Lower leg skin (tissue), 3 donors: ENCODE results near the gene DECR2.

ENCODE experiments used
- POLR2A ChIP-seq, 2 donors: fragments of 450-650 bp; IDR thresholded peaks; one replicate each; pipeline ENCODE4 v1.6.1; 2016 to 2017; ENCODE audit warnings: antibody characterized with exemption in 2 of 2, mild to moderate bottlenecking in 1 of 2, moderate library complexity in 1 of 2
- TF ChIP-seq, protein P1 (sequence below), 3 donors: fragments of 450-650 bp; IDR thresholded peaks; one replicate each; pipeline ENCODE4 v1.5.1; 2016; ENCODE audit warnings: antibody characterized with exemption in 3 of 3, mild to moderate bottlenecking in 3 of 3, moderate library complexity in 2 of 3

DNA sequence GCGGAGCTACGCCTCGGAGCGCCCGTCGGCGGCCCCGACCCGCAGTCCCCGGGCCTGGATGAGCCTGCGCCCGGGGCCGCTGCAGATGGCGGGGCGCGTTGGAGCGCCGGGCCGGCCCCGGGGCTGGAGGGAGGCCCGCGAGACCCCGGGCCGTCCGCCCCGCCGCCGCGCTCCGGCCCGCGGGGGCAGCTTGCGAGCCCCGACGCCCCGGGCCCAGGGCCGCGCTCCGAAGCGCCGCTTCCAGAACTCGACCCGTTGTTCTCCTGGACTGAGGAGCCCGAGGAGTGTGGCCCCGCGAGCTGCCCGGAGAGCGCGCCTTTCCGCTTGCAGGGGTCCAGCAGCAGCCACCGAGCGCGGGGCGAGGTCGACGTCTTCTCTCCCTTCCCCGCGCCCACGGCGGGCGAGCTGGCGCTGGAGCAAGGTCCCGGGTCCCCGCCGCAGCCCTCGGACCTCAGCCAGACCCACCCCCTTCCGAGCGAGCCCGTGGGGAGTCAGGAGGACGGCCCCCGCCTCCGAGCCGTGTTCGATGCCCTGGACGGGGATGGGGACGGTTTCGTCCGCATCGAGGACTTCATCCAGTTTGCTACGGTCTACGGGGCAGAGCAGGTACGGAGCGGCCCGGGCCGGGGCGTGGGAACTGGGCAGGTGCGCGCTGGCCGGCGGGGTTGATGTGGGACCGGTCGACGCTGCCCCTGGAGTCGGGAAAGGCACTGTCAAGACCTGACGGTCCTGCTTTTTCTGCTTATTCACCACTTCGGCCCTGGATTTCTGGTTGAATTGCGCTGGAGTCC, 24.6 kb downstream of the DECR2 start:
- TF ChIP-seq POLR2A (IDR thresholded peaks at IDR 0.05): no peak
- TF ChIP-seq, protein P1, sequence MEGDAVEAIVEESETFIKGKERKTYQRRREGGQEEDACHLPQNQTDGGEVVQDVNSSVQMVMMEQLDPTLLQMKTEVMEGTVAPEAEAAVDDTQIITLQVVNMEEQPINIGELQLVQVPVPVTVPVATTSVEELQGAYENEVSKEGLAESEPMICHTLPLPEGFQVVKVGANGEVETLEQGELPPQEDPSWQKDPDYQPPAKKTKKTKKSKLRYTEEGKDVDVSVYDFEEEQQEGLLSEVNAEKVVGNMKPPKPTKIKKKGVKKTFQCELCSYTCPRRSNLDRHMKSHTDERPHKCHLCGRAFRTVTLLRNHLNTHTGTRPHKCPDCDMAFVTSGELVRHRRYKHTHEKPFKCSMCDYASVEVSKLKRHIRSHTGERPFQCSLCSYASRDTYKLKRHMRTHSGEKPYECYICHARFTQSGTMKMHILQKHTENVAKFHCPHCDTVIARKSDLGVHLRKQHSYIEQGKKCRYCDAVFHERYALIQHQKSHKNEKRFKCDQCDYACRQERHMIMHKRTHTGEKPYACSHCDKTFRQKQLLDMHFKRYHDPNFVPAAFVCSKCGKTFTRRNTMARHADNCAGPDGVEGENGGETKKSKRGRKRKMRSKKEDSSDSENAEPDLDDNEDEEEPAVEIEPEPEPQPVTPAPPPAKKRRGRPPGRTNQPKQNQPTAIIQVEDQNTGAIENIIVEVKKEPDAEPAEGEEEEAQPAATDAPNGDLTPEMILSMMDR (IDR thresholded peaks at IDR 0.05): no peak
